Lower lobe of right lung (tissue), 2 donors: ENCODE results near the gene EPPIN. TPM values are rescaled to one million over a fixed set of nuclear protein-coding genes. Genes with fewer than 3 reads are reported as not detected.

Experiments used
- ATAC-seq, 2 donors: fragments of 200-7000 bp; cut with Tn5 transposase; one replicate each; pipeline ENCODE4 v1.9.1; 2020 to 2022; ENCODE audit warnings: mild to moderate bottlenecking in 2 of 2, moderate library complexity in 2 of 2
- DNase-seq: peaks from one replicate; pipeline ENCODE4 v3.0.0-alpha.2; 2020
- H3K27ac ChIP-seq: fragments of 200-600 bp; one replicate; pipeline ENCODE4 v1.8.0; 2022
- H3K27me3 ChIP-seq: fragments of 200-600 bp; one replicate; pipeline ENCODE4 v1.8.0; 2022; ENCODE audit warnings: low read depth
- H3K36me3 ChIP-seq: fragments of 200-600 bp; one replicate; pipeline ENCODE4 v1.8.0; 2022; ENCODE audit warnings: mild to moderate bottlenecking
- H3K4me1 ChIP-seq: fragments of 200-600 bp; one replicate; pipeline ENCODE4 v1.8.0; 2022
- H3K4me3 ChIP-seq: fragments of 200-600 bp; one replicate; pipeline ENCODE4 v1.8.0; 2022; ENCODE audit warnings: mild to moderate bottlenecking
- H3K9me3 ChIP-seq: fragments of 200-600 bp; one replicate; pipeline ENCODE4 v1.8.0; 2022
- intact Hi-C: fragments of 100-400 bp; cut with DNase I; formaldehyde crosslinking; loops from one replicate; pipeline ENCODE4 v1.11.0; 2022
- total RNA-seq: library from RNA; stranded (reverse); fragmentation: NEBNext Ultra II Directional; extraction: Animal tissue kit (Norgen Biotek cat#: 25700); gene quantifications from one replicate; pipeline ENCODE4 v1.2.1, GENCODE V29; 2021
- TF ChIP-seq, protein P1 (sequence below): fragments of 200-600 bp; IDR thresholded peaks from one replicate; pipeline ENCODE4 v1.8.0; 2022; ENCODE audit warnings: antibody characterized with exemption, mild to moderate bottlenecking
- donor health status: DM: no; HTN: yes; CAD: no; lungs with severe emphysema.

Gene EPPIN
- total RNA-seq, 1 donor from 2014 or later: 0.38 TPM

DNA sequence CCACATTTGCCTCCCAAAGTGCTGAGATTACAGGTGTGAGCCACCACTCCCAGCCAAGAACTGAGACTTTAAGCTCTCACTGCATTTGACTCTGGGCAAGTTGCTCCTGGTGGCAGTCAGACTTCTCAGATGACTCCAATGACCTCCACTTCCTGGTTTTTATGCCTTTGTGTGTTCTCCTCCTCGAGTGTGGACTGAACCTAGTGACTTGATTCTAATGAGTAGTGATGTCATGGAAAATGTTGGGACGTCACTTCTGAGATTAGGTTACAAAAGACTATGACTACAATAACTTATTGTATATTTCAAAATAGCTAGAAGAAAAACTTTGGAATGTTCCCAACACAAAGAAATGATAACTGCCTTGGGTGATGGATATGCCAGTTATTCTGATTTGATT is 43.8 kb downstream of the EPPIN start:
- Histone ChIP-seq H3K9me3 (no peaks in the 10 kb centered on the region), H3K36me3 (no peaks in the 10 kb centered on the region), H3K27me3 (peaks cover 18% of the 10 kb centered on the region), H3K27ac (no peak overlapping the region), H3K4me1 (no peaks in the 10 kb centered on the region), H3K4me3 (no peak overlapping the region)
- TF ChIP-seq, protein P1, sequence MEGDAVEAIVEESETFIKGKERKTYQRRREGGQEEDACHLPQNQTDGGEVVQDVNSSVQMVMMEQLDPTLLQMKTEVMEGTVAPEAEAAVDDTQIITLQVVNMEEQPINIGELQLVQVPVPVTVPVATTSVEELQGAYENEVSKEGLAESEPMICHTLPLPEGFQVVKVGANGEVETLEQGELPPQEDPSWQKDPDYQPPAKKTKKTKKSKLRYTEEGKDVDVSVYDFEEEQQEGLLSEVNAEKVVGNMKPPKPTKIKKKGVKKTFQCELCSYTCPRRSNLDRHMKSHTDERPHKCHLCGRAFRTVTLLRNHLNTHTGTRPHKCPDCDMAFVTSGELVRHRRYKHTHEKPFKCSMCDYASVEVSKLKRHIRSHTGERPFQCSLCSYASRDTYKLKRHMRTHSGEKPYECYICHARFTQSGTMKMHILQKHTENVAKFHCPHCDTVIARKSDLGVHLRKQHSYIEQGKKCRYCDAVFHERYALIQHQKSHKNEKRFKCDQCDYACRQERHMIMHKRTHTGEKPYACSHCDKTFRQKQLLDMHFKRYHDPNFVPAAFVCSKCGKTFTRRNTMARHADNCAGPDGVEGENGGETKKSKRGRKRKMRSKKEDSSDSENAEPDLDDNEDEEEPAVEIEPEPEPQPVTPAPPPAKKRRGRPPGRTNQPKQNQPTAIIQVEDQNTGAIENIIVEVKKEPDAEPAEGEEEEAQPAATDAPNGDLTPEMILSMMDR: no peak
- no peak for DNase-seq
- no peak for ATAC-seq
- intact Hi-C loops: no loop called here

DNA sequence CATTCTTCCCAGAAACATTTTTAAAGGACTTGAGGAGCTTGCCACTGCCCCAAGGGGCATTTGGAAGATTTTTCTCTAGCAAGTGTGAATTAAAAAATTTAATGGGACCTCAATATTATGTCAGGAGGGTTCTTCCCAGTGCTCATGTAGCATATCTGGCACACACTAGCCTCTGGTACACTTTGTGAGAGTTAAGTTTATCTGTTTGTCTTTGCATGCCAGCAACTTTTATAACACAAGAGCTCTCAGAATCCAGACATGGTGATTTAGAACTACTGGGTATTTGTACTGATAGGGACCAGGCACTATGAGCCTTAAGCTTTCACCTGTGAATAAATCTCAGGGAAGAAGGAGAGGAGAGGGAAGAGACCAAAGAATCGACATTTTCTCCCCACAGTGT is 44.6 kb downstream of the EPPIN start:
- peak in 1 of 2 donors; percentile 67 for ATAC-seq
- intact Hi-C loops: no loop called here
- TF ChIP-seq, protein P1: no peak

DNA sequence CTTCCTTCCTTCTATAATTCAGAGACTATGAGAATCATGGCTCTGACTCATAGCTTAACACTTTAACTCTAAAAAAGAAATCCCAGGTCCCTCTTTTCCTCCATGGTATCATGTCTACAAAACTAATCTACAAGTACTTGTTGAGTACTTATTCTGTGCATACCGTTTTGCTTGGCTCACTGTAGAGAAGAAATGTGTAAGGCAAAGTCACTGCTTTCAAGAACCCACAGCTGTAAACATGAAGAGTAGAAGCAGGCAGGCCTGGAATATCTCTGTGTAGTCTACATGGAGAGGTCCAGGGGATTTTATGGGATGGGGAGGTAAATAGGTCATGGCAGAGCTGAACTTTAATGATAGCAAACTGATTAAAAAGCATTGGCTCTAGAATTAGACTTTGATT is 45.6 kb downstream of the EPPIN start:
- Histone ChIP-seq H3K4me3 (no peak overlapping the region), H3K9me3 (no peaks in the 10 kb centered on the region), H3K27ac (no peak overlapping the region), H3K27me3 (peaks cover 18% of the 10 kb centered on the region), H3K36me3 (no peaks in the 10 kb centered on the region), H3K4me1 (no peaks in the 10 kb centered on the region)
- TF ChIP-seq, protein P1: no peak
- intact Hi-C loops: no loop called here
- peak; percentile 38 to 90 for ATAC-seq
- no peak for DNase-seq

More for the DNA sequence above, 44.6 kb downstream of the EPPIN start:
- Histone ChIP-seq H3K9me3 (no peaks in the 10 kb centered on the region), H3K4me3 (no peak overlapping the region), H3K4me1 (no peaks in the 10 kb centered on the region), H3K36me3 (no peaks in the 10 kb centered on the region), H3K27ac (no peak overlapping the region), H3K27me3 (peaks cover 18% of the 10 kb centered on the region)
- DNase-seq: no peak

DNA sequence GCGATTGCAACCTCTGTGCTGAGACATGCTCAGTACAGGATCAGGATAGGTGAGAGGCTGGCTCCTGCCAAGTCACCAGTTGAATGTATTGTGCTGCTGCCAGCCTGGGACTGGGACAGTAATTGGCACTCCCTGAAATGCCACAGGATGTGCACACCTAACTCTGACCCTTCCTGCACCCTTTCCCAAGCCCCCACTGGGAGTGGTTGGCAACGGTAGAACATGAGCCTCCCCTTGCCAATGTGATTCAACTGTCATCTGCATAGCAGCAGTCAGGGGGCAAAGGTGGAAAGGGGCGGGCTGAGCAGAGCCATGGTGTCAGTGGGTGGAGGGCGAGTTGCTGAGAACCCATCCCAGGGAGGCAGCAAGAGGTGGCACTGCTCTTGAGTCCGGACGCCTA is 47.2 kb downstream of the EPPIN start:
- Histone ChIP-seq H3K4me3 (no peak overlapping the region), H3K36me3 (no peaks in the 10 kb centered on the region), H3K4me1 (no peaks in the 10 kb centered on the region), H3K27me3 (peaks cover 18% of the 10 kb centered on the region), H3K27ac (no peak overlapping the region), H3K9me3 (no peaks in the 10 kb centered on the region)
- ATAC-seq (no peak), DNase-seq (no peak)
- intact Hi-C loops: no loop called here
- TF ChIP-seq, protein P1: no peak

DNA sequence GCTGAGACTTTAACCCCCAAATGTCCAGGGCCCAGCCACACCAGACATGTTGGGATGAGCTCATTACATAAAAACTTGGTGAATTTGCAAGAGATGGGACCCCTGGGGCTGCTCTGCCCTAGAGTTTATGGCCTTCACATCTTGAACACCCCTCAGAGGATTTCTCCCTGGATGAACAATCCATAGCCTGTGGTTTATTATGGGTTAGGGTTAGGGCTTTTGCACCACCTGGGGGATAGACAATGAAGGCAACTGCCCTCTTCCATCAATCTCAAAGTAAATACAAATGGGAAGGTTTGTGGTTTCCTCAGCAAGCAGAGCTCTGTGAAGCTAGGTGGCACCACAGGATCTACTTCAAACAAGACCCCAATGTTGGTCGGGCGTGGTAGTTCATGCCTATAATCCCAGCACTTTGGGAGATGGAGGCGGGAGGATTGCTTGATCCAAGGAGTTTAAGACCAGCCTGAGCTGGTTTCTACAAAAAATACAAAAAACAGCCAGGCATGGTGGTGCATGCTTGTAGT is 49.2 kb downstream of the EPPIN start:
- Histone ChIP-seq H3K36me3 (no peaks in the 10 kb centered on the region), H3K4me1 (no peaks in the 10 kb centered on the region), H3K9me3 (no peaks in the 10 kb centered on the region), H3K27me3 (peaks cover 13% of the 10 kb centered on the region), H3K4me3 (no peak overlapping the region), H3K27ac (no peak overlapping the region)
- ATAC-seq (no peak), DNase-seq (no peak)
- TF ChIP-seq, protein P1: no peak
- intact Hi-C loops: no loop called here

DNA sequence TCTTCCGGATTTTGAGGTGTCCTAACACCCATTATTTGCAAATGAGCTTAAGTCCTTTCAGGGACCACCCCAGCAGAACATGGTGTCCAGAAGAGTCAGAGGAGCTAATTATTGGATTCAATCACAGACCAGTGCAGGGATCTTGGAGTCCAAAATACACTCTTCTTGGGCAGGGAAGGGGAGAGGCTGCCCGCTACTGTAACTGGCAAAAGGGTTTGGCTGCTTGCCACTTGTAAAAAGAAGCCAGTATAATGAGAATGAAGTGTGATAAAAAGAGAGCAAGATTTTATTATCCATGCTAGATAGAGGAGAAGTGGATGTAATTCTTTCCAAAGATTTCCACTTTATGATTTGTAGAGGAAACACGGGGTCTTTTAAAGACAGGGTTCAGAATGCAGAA is 51.0 kb downstream of the EPPIN start:
- Histone ChIP-seq H3K4me3 (no peak overlapping the region), H3K9me3 (no peaks in the 10 kb centered on the region), H3K4me1 (no peaks in the 10 kb centered on the region), H3K36me3 (no peaks in the 10 kb centered on the region), H3K27me3 (peaks cover 13% of the 10 kb centered on the region), H3K27ac (no peak overlapping the region)
- TF ChIP-seq, protein P1: no peak
- no peak for ATAC-seq
- no peak for DNase-seq
- intact Hi-C loops: no loop called here
